ENCODE data around the gene CDCA7L. TPM values are rescaled to one million over a fixed set of nuclear protein-coding genes. Genes with fewer than 3 reads are reported as not detected.
"Not testable (repeated sequence)": the region's sequence is repeated elsewhere in the genome, so short reads cannot be mapped to it uniquely, and the experiment has no call there.

Gene CDCA7L
- total RNA-seq, 1 donor: 19.8 TPM

- H3K27me3 ChIP-seq (ENCODE audit: insufficient read depth, low read length): no peaks in the 10 kb centered on the region
- H3K4me3 ChIP-seq (ENCODE audit: low read length): no peak overlapping the region
- peaks cover 3% of the 10 kb centered on the region for H3K4me1 ChIP-seq (ENCODE audit: insufficient read depth, low read length)
- no peaks in the 10 kb centered on the region for H3K9me3 ChIP-seq (ENCODE audit: low read depth, low read length)
These were observed 79.0 kb downstream of the CDCA7L start for GRCh38 chr7:21866731-21867130.

GRCh38 chr7:21865631-21866204, 80.0 kb downstream of the CDCA7L start:
- not testable (repeated sequence) for H3K27me3 ChIP-seq (ENCODE audit: insufficient read depth, low read length); H3K4me3 ChIP-seq (ENCODE audit: low read length); H3K9me3 ChIP-seq (ENCODE audit: low read depth, low read length); H3K4me1 ChIP-seq (ENCODE audit: insufficient read depth, low read length)

- Histone ChIP-seq H3K4me3 (ENCODE audit: low read length) (no peak overlapping the region), H3K9me3 (ENCODE audit: low read depth, low read length) (no peaks in the 10 kb centered on the region), H3K4me1 (ENCODE audit: insufficient read depth, low read length) (no peaks in the 10 kb centered on the region), H3K27me3 (ENCODE audit: insufficient read depth, low read length) (no peaks in the 10 kb centered on the region)
These were observed 94.1 kb downstream of the CDCA7L start for GRCh38 chr7:21851559-21851967.
